GM12872 (cell line): ENCODE results near the gene ASIC2.

ENCODE experiments used
- CTCF ChIP-seq: IDR thresholded peaks from 3 replicates; pipeline ENCODE4 v1.5.1; 2011; ENCODE audit warnings: low read depth, mild to moderate bottlenecking, low read length, moderate library complexity; ENCODE audit not compliant: insufficient read depth

Gene ASIC2

GRCh38 chr17:33131620-33132019 is 161.5 kb downstream of the ASIC2 start:
- no peak for TF ChIP-seq CTCF

- TF ChIP-seq CTCF, result no peak
These were observed 165.4 kb downstream of the ASIC2 start for GRCh38 chr17:33127706-33128105.

GRCh38 chr17:33126086-33126485 is 167.0 kb downstream of the ASIC2 start:
- TF ChIP-seq CTCF, result no peak

GRCh38 chr17:33125552-33125950 is 167.5 kb downstream of the ASIC2 start:
- TF ChIP-seq CTCF, result no peak

- no peak for TF ChIP-seq CTCF
These were observed 168.1 kb downstream of the ASIC2 start for GRCh38 chr17:33124871-33125551.

DNA sequence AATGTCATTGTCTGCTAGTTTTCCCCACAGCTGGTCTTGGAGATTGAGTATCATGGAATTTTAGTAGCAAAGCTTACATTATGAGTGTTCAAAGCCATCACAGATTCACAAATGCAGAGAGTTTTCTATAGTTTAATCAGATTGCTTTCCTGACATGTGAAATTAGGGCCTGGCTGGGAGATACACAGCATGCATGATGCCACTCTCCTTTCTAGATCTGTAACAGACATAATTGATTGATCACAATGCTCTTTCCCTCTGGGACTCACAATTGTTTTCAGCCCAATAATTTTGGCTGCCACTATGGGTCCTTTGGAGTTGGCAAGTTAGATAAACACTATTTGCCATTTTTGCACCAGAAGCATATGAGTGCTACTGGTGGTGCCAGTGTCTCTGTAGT is 168.9 kb downstream of the ASIC2 start:
- TF ChIP-seq CTCF, result no peak

DNA sequence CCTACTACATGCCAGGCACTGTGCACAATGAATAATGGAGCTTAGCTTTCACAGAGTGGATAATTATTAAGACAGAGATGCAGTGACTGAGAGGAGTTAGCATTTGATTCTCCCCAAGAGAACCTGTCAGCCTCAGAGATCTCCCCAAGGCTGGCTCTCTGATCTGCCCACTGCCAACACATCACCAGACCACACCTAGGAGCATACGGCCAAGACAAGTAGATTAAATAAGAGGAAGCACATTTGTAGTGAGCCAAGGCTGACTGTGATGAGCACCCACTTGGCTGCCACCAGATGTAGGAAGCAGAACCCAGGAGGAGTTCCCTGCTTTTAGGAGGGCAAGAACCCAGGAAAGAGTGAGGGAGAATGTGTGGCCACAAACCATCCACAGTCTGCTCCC is 171.3 kb downstream of the ASIC2 start:
- TF ChIP-seq CTCF, result no peak
